DND-41 (cell line): Measurements from ENCODE around the gene MEGF6.

Source experiments
- CTCF ChIP-seq: IDR thresholded peaks from 2 replicates; pipeline ENCODE4 v1.5.1; 2012; ENCODE audit warnings: borderline replicate concordance, low read length, moderate library complexity, mild to moderate bottlenecking; ENCODE audit not compliant: poor library complexity, severe bottlenecking; ENCODE audit errors: extremely low read depth
- EZH2 ChIP-seq: IDR thresholded peaks from 3 replicates; pipeline ENCODE4 v1.6.1; 2012; ENCODE audit warnings: borderline replicate concordance, low read depth, mild to moderate bottlenecking, moderate library complexity, low read length, inconsistent platforms; ENCODE audit not compliant: severe bottlenecking

- TF ChIP-seq CTCF (no peak), EZH2 (no peak)
Observed at GRCh38 chr1:3530086-3530925, 81.0 kb downstream of the MEGF6 start.
